Measurements from ENCODE around the gene KRTAP12-3.
A peak's percentile ranks its signal among the peaks of the same experiment; 100 is the strongest.
"Not testable (repeated sequence)": the region's sequence is repeated elsewhere in the genome, so short reads cannot be mapped to it uniquely, and the experiment has no call there.

Gene KRTAP12-3

DNA sequence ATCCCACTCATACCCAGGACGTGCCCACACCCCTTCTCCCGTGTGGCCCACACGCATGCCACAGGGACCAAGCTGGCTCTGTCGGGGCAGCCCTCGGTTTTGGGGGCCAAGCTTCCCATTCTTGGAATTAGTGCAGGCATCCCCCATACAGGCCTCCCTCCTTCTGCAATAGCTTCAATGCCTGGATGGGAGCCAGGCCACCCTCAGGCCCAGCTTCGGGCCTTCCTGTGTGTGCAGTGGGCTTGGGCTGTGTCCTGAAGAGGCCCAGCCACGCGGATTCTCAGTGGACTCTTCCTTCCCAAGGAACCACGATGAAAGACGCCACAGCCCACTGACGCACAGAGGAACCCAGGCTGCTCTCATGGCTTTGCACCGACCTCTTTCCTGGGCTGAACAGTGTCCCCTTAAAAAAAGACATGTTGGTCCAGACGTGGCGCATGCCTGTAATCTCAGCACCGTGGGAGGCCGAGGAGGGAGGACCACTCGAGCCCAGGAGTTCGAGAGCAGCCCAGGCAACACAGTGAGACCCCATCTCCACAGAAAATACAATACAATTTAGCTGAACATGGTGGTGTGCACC lies 8.1 kb upstream of the KRTAP12-3 start:
- DNase-seq (no peak), ATAC-seq (replicated peaks) (no peak)
- H3K27me3 Mint-ChIP-seq, result peaks cover 0 to 8% of the 10 kb centered on the region in 2 donors
- no peak overlapping the region for H3K4me3 Mint-ChIP-seq
- H3K9me3 Mint-ChIP-seq, result peaks cover 5% of the 10 kb centered on the region in 2 donors
- peaks cover 22 to 29% of the 10 kb centered on the region in 2 donors for H3K4me1 Mint-ChIP-seq (ENCODE audit: low read depth in 2 of 2)
- peaks cover 10% of the 10 kb centered on the region for H3K36me3 Mint-ChIP-seq (ENCODE audit: insufficient read depth)
- peak overlapping the region in 1 of 2 donors; percentile 67 for H3K27ac Mint-ChIP-seq

DNA sequence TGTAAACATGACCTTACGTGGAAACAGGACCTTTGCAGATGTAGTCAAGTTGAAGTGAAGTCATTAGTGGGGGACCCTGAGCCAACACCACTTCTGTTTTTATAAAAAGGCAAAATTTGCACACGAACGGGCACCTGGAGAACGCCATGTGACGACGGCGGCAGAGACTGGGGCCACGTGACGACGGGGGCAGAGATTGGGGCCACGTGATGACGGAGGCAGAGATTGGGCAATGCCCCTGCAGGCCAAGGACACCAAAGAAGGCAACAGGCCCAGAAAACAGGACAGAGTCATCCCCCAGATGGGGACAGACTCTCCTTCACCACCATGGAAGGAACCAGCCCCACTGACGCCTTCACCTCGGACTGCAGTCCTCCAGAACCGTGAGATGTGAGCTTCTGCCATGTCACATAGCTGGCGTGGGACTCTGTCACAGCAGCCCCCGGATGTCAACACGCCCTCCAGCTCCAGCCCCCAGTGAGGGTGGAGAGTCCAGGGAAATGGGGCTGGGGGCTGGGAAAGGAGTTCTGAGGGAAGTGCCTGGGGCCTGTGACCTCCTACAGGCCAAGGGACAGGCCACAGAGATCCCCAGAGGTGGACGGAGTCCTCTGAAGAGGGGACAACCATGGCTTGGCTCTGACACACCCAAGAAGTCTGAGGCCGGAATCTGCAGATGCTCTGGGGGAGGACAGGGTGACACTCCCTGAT lies 7.3 kb upstream of the KRTAP12-3 start:
- peak overlapping the region; percentile 30 to 67 for H3K27ac Mint-ChIP-seq
- DNase-seq, result no peak
- peaks cover 24 to 35% of the 10 kb centered on the region in 2 donors for H3K4me1 Mint-ChIP-seq (ENCODE audit: low read depth in 2 of 2)
- no peak for ATAC-seq (replicated peaks)
- H3K4me3 Mint-ChIP-seq, result no peak overlapping the region
- peaks cover 13% of the 10 kb centered on the region for H3K36me3 Mint-ChIP-seq (ENCODE audit: insufficient read depth)
- H3K27me3 Mint-ChIP-seq, result peaks cover 0 to 8% of the 10 kb centered on the region in 2 donors
- no peaks in the 10 kb centered on the region for H3K9me3 Mint-ChIP-seq

DNA sequence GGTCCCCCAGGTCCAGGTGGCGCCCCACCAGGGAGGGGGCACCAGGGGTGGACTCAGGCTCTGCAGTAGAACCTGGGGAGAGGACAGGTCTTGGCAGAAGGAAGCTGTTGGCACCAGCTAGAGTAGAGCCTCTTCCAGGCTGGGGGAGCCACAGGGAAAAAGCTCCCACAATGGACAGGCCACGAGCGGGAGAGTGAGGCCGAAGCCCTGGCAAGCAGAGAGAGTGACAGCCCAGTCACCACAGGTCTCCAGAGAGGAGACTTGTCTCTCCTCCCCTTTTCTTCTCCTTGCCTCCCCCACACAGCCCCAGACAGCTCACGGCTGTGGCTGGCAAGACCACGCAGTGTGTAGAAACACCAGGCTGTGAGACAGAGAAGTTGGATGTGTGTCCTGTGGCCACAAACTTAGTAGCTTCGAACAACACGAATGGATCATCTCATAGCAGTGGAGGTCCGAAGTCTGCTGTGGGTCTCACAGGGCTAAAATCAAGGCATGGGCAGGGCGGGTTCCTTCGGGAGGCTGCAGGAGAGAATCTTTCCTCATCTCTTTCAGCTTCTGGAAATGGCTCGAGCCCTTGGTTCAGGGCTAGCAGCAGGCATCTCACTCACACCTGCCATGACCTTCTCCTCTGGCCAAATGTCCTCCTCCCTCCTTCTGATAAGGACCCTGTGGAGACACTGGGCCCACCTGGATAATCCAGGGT lies 6.6 kb upstream of the KRTAP12-3 start:
- Mint-ChIP-seq H3K27me3 (peaks cover 0 to 8% of the 10 kb centered on the region in 2 donors), H3K27ac (peak overlapping the region; percentile 30 to 67), H3K4me3 (no peak overlapping the region), H3K4me1 (ENCODE audit: low read depth in 2 of 2) (peaks cover 26 to 36% of the 10 kb centered on the region in 2 donors), H3K9me3 (no peaks in the 10 kb centered on the region), H3K36me3 (ENCODE audit: insufficient read depth) (peaks cover 13% of the 10 kb centered on the region)
- ATAC-seq (replicated peaks) (no peak), DNase-seq (no peak)

DNA sequence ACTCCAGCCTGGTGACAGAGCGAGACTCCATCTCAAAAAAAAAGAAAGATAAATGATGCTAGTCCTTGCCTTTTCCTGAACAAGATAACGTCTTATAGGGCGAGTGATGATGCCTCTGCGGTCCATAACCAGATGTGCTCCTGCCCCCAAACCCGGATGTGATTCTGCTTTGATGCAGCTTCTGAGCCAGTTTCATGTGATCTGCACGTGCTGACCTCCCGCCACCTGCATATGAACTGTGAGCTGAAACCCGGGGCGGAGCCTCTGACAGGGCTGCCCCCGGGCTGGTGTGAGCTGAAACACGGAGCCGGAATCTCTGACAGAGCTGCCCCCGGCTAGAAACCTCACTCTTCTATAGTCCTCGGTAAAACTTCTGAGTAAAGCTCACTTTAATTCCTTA lies 4.6 kb upstream of the KRTAP12-3 start:
- ATAC-seq (replicated peaks) (no peak), DNase-seq (no peak)
- H3K36me3 Mint-ChIP-seq (ENCODE audit: insufficient read depth), result peaks cover 24% of the 10 kb centered on the region
- peaks cover 0 to 8% of the 10 kb centered on the region in 2 donors for H3K9me3 Mint-ChIP-seq
- peak overlapping the region; percentile 91 to 93 for H3K27ac Mint-ChIP-seq
- peaks cover 41 to 47% of the 10 kb centered on the region in 2 donors for H3K4me1 Mint-ChIP-seq (ENCODE audit: low read depth in 2 of 2)
- H3K27me3 Mint-ChIP-seq, result no peaks in the 10 kb centered on the region
- H3K4me3 Mint-ChIP-seq, result no peak overlapping the region

DNA sequence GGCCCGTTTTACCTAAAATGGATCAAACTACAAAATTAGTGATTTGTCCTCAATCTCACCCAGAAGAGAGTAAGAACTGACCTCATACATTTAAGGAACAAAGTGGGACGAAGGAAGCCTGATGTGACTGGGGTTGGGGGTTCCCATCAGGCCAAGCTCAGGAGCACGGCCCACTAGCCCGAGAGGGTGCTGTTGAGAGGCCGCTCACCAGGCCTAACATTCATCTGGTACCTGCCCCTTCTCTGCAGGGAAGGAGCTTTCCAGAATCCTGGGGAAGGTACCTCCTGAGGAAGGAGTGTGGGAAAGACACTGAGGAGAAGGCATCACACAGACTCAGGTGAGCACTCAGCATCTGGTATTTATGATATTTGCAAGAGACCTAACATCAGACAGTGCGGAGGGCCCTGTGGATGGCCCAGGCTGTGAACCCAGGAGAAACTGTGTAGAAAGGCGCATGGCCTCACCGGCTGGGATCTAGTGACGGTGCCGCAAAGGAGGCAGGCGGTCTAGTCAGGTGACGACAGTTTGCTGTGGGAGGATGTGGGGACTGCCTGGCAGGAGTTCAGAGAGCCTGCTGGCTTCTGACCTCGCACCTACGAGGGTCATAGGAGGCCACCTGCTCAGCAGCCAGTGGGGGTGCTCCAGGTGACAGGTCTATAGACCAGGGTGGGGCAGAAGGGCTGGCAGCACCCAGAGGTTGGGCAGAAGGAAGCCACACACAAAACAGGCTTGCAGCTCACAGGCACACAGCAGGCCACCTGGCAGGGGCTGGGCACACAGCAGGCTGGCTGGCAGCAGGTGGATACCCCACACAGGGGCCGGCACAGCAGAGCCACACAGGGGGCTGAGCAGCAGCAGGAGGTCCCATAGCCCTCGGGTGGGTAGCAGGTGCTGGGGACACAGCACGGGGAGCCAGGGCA lies 3.8 kb upstream of the KRTAP12-3 start:
- DNase-seq (peak; percentile 64 to 79 (median 77)), ATAC-seq (replicated peaks) (peak; percentile 77)
- no peaks in the 10 kb centered on the region for H3K27me3 Mint-ChIP-seq
- H3K27ac Mint-ChIP-seq, result peak overlapping the region; percentile 91 to 93
- peak overlapping the region; percentile 74 to 78 for H3K4me3 Mint-ChIP-seq
- H3K36me3 Mint-ChIP-seq (ENCODE audit: insufficient read depth), result peaks cover 31% of the 10 kb centered on the region
- peaks cover 3 to 8% of the 10 kb centered on the region in 2 donors for H3K9me3 Mint-ChIP-seq
- H3K4me1 Mint-ChIP-seq (ENCODE audit: low read depth in 2 of 2), result peaks cover 49 to 55% of the 10 kb centered on the region in 2 donors

DNA sequence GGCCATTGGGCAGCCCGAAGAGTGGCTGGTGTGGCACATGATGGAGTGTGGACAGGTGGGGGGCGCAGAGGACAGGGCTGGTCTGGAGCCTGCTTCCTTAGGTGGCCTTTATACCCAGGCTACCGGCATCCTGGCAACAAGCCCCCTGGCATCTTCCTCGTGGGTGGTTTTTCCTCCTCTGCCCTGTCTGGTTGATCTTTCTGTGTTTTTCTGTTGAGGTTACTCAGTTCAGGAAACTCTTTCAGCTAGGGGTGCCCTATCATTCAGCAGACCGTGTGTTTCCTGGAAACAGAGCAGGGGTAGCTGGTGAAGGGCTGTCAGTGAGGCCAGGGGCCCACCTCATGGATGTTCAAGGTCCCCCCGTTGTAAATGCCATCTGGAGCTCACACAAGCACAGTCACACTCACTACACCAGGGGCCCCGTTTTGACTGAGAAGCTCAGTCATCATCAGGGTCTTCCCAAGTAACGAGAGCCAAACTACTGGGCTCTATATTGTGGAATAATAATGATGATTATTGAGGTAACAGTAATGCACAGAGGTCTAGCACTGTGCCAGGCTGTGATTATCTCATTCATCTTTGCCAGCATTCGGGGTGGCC lies 3.1 kb upstream of the KRTAP12-3 start, which contains the start of gene KRTAP12-4:
Gene KRTAP12-4, minus strand, starts transcription at position 84 of the 600 bp plus-strand sequence. Its CDS starts 45 bp downstream, at position 39.
- DNase-seq (no peak), ATAC-seq (replicated peaks) (no peak)
- peak within 1 kb of the TSS; percentile 74 to 78 for H3K4me3 Mint-ChIP-seq
- peak within 1 kb of the TSS; percentile 91 to 93 for H3K27ac Mint-ChIP-seq
- H3K27me3 Mint-ChIP-seq, result no peaks in the 10 kb centered on the region
- peaks cover 3 to 8% of the 10 kb centered on the region in 2 donors for H3K9me3 Mint-ChIP-seq
- peaks cover 55 to 62% of the 10 kb centered on the region in 2 donors for H3K4me1 Mint-ChIP-seq (ENCODE audit: low read depth in 2 of 2)
- peaks cover 27% of the 10 kb centered on the region for H3K36me3 Mint-ChIP-seq (ENCODE audit: insufficient read depth)

DNA sequence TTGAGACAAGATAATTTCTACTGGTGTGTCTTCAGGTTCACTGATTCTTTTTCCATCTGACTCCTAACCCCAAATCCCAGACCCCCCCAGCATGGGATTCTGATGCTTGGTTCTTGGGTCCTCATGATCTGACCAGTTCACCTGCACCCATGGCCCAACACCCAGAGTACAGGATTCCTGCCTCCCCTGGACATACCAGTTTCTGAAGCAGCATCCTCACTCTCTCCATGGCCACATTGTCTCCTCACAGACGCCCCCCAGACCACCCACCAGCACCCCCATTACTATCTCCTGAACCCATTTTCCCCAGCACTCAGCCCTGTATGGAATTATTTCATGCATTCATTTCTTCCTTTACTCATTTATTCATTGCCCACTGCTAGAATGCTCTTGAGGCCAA lies 864 bp upstream of the KRTAP12-3 start:
- Mint-ChIP-seq H3K4me3 (peak overlapping the region; percentile 70 to 74), H3K9me3 (peaks cover 3 to 8% of the 10 kb centered on the region in 2 donors), H3K27me3 (no peaks in the 10 kb centered on the region), H3K36me3 (ENCODE audit: insufficient read depth) (peaks cover 27% of the 10 kb centered on the region), H3K27ac (peak overlapping the region; percentile 95 to 96), H3K4me1 (ENCODE audit: low read depth in 2 of 2) (peaks cover 57 to 62% of the 10 kb centered on the region in 2 donors)
- ATAC-seq (replicated peaks) (no peak), DNase-seq (no peak)

DNA sequence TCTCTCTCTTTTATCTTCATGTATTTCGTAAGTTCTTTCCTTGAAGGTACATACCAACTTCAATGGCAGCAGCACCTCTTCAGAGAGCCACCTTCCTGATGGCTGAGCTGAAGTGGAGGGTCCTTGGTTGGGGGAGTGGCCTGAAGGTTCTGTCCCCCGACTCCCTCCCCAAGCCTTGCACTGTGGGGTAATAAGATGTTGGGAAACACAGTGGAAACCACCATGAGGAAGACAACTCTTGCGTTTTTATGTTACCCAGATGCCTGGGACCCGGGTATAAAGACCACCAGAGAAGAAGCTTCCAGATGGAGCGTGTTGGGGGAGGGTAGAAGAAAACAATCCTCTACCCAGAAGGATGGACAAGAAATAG lies 794 bp downstream of the KRTAP12-3 start:
- peaks cover 6 to 8% of the 10 kb centered on the region in 2 donors for H3K9me3 Mint-ChIP-seq

DNA sequence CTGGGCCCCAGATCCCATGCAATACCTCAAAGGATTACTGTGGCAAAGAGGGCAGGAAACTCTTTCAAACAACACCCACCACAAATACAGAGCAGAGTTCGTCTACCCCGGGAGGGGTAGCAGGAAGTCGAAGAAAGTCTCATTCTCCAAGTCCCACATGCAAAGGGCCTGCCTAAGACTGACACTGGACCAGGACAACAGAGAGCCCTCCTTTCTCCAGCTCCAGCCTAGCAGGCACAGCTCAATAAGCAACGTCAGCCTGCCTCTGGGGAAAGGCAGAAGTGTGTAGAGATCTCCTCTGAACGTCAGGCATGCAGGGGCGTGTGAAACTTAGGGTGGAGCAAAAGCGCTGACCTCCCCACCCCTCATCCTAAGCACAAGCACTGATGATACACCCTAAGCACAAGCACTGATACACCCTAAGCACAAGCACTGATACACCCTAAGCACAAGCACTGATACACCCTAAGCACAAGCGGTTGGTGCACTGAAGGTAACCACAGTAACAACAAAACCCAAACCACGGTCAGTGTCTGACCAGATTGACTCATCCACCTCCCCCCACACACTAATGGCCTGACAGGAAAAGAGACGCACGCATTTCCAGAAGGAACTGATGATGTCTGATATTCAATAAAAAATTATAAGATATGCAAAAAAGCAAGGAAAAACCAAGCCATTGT lies 1.3 kb downstream of the KRTAP12-3 start:
- Mint-ChIP-seq H3K4me1 (ENCODE audit: low read depth in 2 of 2) (peaks cover 51 to 53% of the 10 kb centered on the region in 2 donors), H3K36me3 (ENCODE audit: insufficient read depth) (peaks cover 25% of the 10 kb centered on the region), H3K4me3 (peak overlapping the region; percentile 70 to 74), H3K9me3 (peaks cover 6 to 8% of the 10 kb centered on the region in 2 donors), H3K27ac (peak overlapping the region; percentile 95 to 96), H3K27me3 (no peaks in the 10 kb centered on the region)
- peak; percentile 3 for ATAC-seq (replicated peaks)
- DNase-seq, result peak in 2 of 3 experiments; percentile 16 to 22

More for the DNA sequence above, 794 bp downstream of the KRTAP12-3 start:
- Mint-ChIP-seq H3K27me3 (no peaks in the 10 kb centered on the region), H3K4me1 (ENCODE audit: low read depth in 2 of 2) (peaks cover 56 to 58% of the 10 kb centered on the region in 2 donors), H3K27ac (peak overlapping the region; percentile 95 to 96), H3K36me3 (ENCODE audit: insufficient read depth) (peaks cover 27% of the 10 kb centered on the region), H3K4me3 (peak overlapping the region; percentile 70 to 74)
- DNase-seq (no peak), ATAC-seq (replicated peaks) (no peak)

DNA sequence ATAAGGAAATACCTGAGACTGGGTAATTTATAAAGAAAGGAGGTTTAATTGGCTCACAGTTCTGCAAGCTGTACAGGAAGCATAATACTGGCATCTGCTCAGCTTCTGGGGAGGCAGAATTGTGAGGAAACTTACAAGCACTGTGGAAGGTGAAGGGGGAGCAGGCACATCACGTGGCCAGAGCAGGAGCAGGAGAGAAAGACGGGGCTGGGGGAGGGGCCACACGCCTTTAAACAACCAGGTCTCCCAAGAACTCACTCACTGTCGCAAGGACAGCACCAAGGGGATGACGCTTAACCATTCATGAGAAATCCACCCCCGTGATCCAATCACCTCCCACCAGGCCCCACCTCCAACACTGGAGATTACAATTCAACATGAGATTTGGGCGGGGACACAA lies 3.8 kb downstream of the KRTAP12-3 start:
- Mint-ChIP-seq H3K4me1 (ENCODE audit: low read depth in 2 of 2) (peaks cover 40% of the 10 kb centered on the region in 2 donors), H3K36me3 (ENCODE audit: insufficient read depth) (peaks cover 18% of the 10 kb centered on the region), H3K27me3 (peaks cover 0 to 10% of the 10 kb centered on the region in 2 donors)
- ATAC-seq (replicated peaks); H3K4me3 Mint-ChIP-seq; H3K27ac Mint-ChIP-seq; H3K9me3 Mint-ChIP-seq; DNase-seq: not testable (repeated sequence)

DNA sequence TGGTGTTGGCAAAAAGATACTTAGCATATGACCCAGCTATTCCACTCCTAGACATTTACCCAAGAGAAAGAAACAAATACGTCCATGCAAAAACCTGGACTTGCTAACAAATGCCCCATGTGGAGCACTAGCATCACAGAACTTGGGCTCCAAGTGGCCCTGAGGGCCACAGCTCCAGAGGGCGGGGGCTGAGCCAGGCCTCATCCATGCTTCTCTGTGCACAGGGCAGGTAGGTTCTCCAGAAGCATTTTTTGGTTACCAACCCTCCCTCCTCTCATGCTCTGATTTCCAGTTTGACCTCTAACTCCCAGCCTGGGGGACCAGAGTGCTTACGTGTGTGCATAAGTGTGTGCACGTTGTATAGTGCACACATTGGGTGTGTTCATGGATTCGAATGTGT lies 7.0 kb downstream of the KRTAP12-3 start:
- H3K27ac Mint-ChIP-seq, result no peak overlapping the region
- H3K36me3 Mint-ChIP-seq (ENCODE audit: insufficient read depth), result no peaks in the 10 kb centered on the region
- DNase-seq (no peak), ATAC-seq (replicated peaks) (no peak)
- peaks cover 0 to 19% of the 10 kb centered on the region in 2 donors for H3K27me3 Mint-ChIP-seq
- no peak overlapping the region for H3K4me3 Mint-ChIP-seq
- H3K4me1 Mint-ChIP-seq (ENCODE audit: low read depth in 2 of 2), result peaks cover 9 to 18% of the 10 kb centered on the region in 2 donors
- peaks cover 0 to 3% of the 10 kb centered on the region in 2 donors for H3K9me3 Mint-ChIP-seq
